ENCODE results near the gene MPO. TPM values are rescaled to one million over a fixed set of nuclear protein-coding genes. Genes with fewer than 3 reads are reported as not detected.
A peak's percentile ranks its signal among the peaks of the same experiment; 100 is the strongest.

Gene MPO
- polyA plus RNA-seq, 3 donors: 4.2 to 7.5 (median 6.0) TPM

GRCh38 chr17:58268774-58269556 is 11.8 kb downstream of the MPO start:
- Histone ChIP-seq H3K27me3 (ENCODE audit: control insufficient read depth in 2 of 2, insufficient read depth in 2 of 2, low read length in 2 of 2) (no peaks in the 10 kb centered on the region), H3K4me3 (replicated peaks in 1 of 3; ENCODE audit: low read depth in 2 of 3, low read length in 3 of 3) (no peak overlapping the region), H3K9me3 (replicated peaks in 1 of 2; ENCODE audit: control insufficient read depth in 1 of 2, insufficient read depth in 1 of 2, low read length in 2 of 2) (no peaks in the 10 kb centered on the region), H3K4me2 (replicated peaks; ENCODE audit: extremely low read depth, low read length, poor library complexity, severe bottlenecking) (no peak overlapping the region), H2AFZ (ENCODE audit: insufficient read depth, low read depth, low read length, poor library complexity, severe bottlenecking) (peak overlapping the region; percentile 27), H3K4me1 (ENCODE audit: control insufficient read depth in 1 of 2, insufficient read depth in 2 of 2, low read length in 2 of 2) (peaks cover 45 to 59% of the 10 kb centered on the region in 2 donors), H3K36me3 (replicated peaks in 1 of 2; ENCODE audit: control insufficient read depth in 1 of 2, insufficient read depth in 2 of 2, low read length in 2 of 2) (no peaks in the 10 kb centered on the region), H3K27ac (ENCODE audit: low read depth in 1 of 2, low read length in 2 of 2) (no peak overlapping the region), H3K9ac (ENCODE audit: insufficient read depth, low read length, poor library complexity, severe bottlenecking) (no peak overlapping the region), H4K20me1 (ENCODE audit: insufficient read depth, low read length) (no peaks in the 10 kb centered on the region), H3K79me2 (ENCODE audit: insufficient read depth, low read length) (peaks cover 49% of the 10 kb centered on the region)
- Mint-ChIP-seq H3K4me1 (peaks cover 74% of the 10 kb centered on the region), H3K4me3 (no peak overlapping the region), H3K27ac (peak overlapping the region in 2 of 7 donors; percentile 15 to 35), H3K9me3 (peaks cover 0 to 2% (median 0%) of the 10 kb centered on the region in 7 donors), H3K27me3 (ENCODE audit: low read depth in 3 of 3) (peaks cover 0 to 15% (median 1%) of the 10 kb centered on the region in 3 donors), H3K36me3 (peaks cover 28 to 38% of the 10 kb centered on the region in 2 donors)
- WGBS (ENCODE audit: insufficient coverage): 30% methylated on average over 2 of the region's 6 CpGs
- no peak for DNase-seq
- TF ChIP-seq, protein P1, sequence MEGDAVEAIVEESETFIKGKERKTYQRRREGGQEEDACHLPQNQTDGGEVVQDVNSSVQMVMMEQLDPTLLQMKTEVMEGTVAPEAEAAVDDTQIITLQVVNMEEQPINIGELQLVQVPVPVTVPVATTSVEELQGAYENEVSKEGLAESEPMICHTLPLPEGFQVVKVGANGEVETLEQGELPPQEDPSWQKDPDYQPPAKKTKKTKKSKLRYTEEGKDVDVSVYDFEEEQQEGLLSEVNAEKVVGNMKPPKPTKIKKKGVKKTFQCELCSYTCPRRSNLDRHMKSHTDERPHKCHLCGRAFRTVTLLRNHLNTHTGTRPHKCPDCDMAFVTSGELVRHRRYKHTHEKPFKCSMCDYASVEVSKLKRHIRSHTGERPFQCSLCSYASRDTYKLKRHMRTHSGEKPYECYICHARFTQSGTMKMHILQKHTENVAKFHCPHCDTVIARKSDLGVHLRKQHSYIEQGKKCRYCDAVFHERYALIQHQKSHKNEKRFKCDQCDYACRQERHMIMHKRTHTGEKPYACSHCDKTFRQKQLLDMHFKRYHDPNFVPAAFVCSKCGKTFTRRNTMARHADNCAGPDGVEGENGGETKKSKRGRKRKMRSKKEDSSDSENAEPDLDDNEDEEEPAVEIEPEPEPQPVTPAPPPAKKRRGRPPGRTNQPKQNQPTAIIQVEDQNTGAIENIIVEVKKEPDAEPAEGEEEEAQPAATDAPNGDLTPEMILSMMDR (IDR thresholded peaks at IDR 0.05): no peak
- intact Hi-C loops (cut with micrococcal nuclease): no loop called here

DNA sequence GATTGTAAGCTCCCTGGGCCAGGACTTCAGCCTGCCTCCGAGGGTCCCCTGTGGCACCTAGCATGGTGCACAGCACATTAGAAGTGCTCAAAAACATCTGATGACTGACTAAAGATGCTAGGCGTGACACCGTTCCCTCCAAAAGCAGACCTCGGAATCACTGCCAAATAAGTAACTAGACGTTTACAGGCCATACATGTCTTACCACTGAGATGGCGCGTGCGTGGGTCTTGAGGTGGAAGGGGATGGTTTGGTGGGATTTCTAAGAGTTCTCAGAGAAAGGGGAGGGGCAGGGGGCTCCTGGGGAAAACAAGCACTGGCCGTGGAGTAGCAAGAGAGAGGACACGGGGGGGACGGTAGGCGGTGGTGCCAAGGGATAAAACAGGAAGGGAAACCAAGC is 12.4 kb downstream of the MPO start:
- H3K79me2 ChIP-seq (ENCODE audit: insufficient read depth, low read length): peaks cover 42% of the 10 kb centered on the region
- peaks cover 0 to 6% of the 10 kb centered on the region in 2 donors for H3K27me3 ChIP-seq (ENCODE audit: control insufficient read depth in 2 of 2, insufficient read depth in 2 of 2, low read length in 2 of 2)
- no peaks in the 10 kb centered on the region for H4K20me1 ChIP-seq (ENCODE audit: insufficient read depth, low read length)
- DNase-seq: no peak
- WGBS (ENCODE audit: insufficient coverage): 12% methylated on average over 7 of the region's 12 CpGs
- H3K9ac ChIP-seq (ENCODE audit: insufficient read depth, low read length, poor library complexity, severe bottlenecking): no peak overlapping the region
- TF ChIP-seq, protein P1 (IDR thresholded peaks at IDR 0.05): no peak
- no peak overlapping the region for H3K27ac ChIP-seq (ENCODE audit: low read depth in 1 of 2, low read length in 2 of 2)
- H3K4me1 Mint-ChIP-seq: peaks cover 68% of the 10 kb centered on the region
- H3K9me3 ChIP-seq (replicated peaks in 1 of 2; ENCODE audit: control insufficient read depth in 1 of 2, insufficient read depth in 1 of 2, low read length in 2 of 2): no peaks in the 10 kb centered on the region
- peaks cover 0 to 2% (median 0%) of the 10 kb centered on the region in 7 donors for H3K9me3 Mint-ChIP-seq
- peak overlapping the region in 1 of 7 donors; percentile 43 for H3K27ac Mint-ChIP-seq
- H3K4me1 ChIP-seq (ENCODE audit: control insufficient read depth in 1 of 2, insufficient read depth in 2 of 2, low read length in 2 of 2): peaks cover 40 to 52% of the 10 kb centered on the region in 2 donors
- no peak overlapping the region for H3K4me3 ChIP-seq (replicated peaks in 1 of 3; ENCODE audit: low read depth in 2 of 3, low read length in 3 of 3)
- H3K36me3 Mint-ChIP-seq: peaks cover 28 to 38% of the 10 kb centered on the region in 2 donors
- peak overlapping the region; percentile 16 for H3K4me2 ChIP-seq (replicated peaks; ENCODE audit: extremely low read depth, low read length, poor library complexity, severe bottlenecking)
- H3K4me3 Mint-ChIP-seq: peak overlapping the region in 1 of 2 donors; percentile 56
- H3K36me3 ChIP-seq (replicated peaks in 1 of 2; ENCODE audit: control insufficient read depth in 1 of 2, insufficient read depth in 2 of 2, low read length in 2 of 2): no peaks in the 10 kb centered on the region
- intact Hi-C loops (cut with micrococcal nuclease): no loop called here
- peaks cover 5 to 21% (median 6%) of the 10 kb centered on the region in 3 donors for H3K27me3 Mint-ChIP-seq (ENCODE audit: low read depth in 3 of 3)
- peak overlapping the region; percentile 27 for H2AFZ ChIP-seq (ENCODE audit: insufficient read depth, low read depth, low read length, poor library complexity, severe bottlenecking)

Measured in CD14-positive monocyte (primary cell).